ENCODE results near the gene ALG9.
"Not testable (repeated sequence)": the region's sequence is repeated elsewhere in the genome, so short reads cannot be mapped to it uniquely, and the experiment has no call there.

Gene ALG9

GRCh38 chr11:111870886-111871692 is at the start of gene ALG9:
Gene ALG9, minus strand, starts transcription at chr11:111871581. Its CDS starts 99 bp downstream, at chr11:111871482.
- peak; percentile 91 for DNase-seq

GRCh38 chr11:111920908-111921307 is 49.5 kb upstream of the ALG9 start:
- DNase-seq = no peak

DNA sequence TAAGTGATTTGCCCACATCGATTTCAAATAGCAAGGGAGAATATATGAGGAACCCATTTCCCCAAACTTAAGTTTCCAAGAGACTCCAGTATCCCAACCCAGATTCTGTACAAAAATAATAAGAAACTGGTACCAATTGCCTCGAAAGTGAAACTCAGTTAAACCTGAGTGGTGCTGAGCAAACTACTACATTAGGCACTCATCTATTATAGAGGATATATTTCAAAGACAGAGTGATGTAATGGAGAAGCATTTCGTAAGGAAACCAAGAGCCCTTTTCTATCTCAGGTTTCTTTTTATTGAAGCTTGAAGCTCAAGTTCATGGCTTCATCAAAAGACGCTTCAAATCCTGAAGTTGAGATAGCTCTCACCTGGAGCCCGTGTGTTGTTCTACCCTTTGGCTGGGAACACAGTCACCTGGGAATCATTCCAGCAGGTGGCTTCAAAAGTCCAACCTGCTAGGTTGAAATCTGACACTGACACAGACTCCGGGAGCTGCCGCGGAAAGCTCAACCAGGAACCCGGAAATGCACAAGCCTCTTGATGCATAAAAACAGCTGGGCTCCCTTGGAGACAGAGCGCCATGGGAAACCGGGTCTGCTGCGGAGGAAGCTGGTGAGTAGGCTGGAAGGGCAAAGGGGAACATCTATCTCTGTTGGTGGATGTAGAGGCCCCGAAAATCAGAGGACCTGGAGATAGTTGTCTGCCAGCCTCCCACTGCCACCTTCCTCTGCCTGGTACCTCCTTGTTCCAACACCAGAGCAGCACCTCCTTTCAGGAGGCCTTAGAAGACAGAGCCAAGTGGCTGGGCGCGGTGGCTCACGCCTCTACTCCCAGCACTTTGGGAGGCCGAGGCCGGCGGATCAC is 47.2 kb upstream of the ALG9 start, which contains the start of gene C11orf52:
TSS of gene C11orf52 (plus strand) at position 524 of the 867 bp plus-strand sequence. CDS start at position 584, 60 bp downstream.
- DNase-seq = no peak

DNA sequence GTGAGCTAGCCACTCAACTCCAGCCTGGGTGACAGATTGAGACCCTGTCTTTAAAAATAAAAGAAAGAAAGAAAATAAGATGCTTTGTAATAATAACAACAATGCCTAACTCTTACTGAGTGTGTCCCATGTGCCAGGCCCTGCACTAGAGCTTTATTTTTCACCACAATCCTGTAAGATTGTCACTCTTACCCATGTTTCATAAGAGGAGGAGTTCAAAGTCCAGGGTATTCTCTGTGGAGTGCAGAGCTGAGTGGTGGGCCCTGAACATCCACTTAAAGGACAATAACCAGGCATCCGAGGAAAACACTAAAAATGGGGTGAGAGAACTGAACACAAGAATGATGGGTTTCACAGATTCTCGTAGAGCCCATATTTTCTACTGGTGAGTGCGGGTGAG is 46.4 kb upstream of the ALG9 start:
- no peak for DNase-seq

DNA sequence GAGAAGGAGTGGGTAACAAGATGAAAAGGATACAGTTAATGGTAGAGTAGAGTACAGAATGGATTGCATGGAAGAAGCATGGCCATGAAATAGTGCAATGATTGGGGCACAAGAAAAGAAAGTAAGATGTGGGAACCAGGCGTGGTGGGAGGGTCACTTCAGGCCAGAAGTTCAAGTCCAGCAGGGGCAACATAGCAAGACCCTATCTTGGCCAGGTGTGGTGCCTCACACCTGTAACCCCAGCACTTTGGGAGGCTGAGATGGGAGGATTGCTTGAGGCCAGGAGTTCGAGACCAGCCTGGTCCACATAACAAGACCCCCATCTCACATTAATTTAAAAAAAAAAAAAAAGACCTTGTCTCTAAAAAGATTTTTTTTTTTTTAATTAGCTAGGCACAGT is 45.9 kb upstream of the ALG9 start:
- no peak for DNase-seq

DNA sequence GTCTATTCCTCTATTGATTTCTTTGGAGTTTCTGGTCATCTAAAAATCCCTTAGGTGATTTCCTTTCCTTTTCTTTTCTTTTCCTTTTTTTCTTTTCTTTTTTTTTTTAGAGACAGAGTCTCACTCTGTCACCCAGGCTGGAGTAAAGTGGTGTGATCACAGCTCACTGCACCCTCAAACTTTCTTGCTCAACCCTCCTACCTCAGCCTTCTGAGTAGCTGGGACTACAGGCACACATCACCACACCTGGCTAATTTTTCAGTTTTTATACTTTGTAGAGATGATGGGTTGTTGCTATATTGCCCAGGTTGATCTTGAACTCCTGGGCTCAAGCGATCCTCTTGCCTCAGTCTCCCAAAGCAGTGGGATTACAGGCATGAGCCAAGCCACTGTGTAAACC is 45.4 kb upstream of the ALG9 start:
- no peak for DNase-seq

GRCh38 chr11:111913997-111914396 is 42.6 kb upstream of the ALG9 start:
- DNase-seq = no peak

GRCh38 chr11:111913031-111913861 is 41.9 kb upstream of the ALG9 start:
- no peak for DNase-seq

- no peak for DNase-seq
Measured at GRCh38 chr11:111912535-111912934, 41.2 kb upstream of the ALG9 start, which contains the start of gene HSPB2. Gene HSPB2, plus strand, starts transcription at chr11:111912734. Its CDS starts 96 bp downstream, at chr11:111912830.

DNA sequence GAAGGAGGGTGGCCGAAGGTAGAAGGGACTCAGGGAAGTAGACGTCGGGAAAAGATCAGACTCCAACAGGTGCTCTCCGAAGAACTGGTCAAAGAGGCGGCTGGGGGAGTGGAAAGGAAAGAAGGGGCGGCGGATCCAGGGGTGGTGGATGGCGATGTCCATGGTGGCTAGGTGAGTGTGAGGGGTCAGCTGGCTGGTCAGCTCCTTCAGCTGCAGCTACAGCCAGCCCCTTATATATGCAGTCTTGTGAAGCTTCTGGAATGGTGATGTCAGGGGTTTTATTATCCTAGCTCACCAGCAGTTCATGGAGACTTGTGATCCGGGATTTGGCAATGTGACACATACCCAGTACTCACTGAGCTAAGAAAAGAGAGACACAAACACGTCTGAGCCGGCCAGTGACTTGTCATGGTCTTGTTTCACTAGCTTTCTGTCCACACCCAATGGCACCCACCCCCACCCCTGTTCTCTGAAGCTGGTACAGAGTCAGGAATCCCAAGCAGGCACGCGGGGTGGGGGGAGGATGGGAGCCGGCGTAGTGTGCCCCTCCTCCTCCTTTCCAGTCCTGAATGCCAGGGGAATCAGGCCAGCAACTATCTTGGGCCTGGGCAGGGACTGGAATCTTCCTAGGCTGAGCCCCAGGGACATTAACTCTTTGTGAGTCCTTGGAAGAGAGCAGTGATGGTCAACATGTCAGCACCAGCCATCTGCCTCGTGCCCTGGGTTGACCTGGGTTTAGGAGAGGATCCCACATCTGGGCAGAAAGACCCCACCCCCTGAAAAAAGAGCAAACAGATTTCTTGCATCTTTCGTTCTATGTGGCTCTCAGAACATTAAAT is 40.4 kb upstream of the ALG9 start, which contains the start of gene CRYAB:
TSS of gene CRYAB (minus strand) at position 208 of the 839 bp plus-strand sequence. CDS start at position 162, 46 bp downstream.
- DNase-seq = no peak

- no peak for DNase-seq
Measured at GRCh38 chr11:111910676-111911562, 39.5 kb upstream of the ALG9 start.

DNA sequence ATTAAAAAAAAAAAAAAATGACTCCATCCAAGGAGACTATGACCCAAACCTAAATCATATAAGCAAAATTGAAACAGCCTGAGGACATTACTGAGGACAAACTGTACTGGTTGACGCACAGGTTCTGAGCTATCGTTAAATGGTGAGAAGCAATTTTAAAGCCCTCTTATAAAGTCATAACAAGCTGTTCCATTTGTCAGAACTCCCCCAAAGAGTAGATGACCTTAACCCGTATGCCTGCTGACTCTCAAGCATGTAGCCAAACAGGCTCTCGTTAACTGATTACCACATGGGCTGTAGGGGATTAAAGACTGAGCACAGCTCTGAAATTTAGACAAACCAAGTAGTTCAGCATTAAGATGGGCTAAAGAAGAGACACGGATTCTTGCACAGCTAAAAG is 38.0 kb upstream of the ALG9 start:
- DNase-seq = no peak

- DNase-seq = no peak
Measured at GRCh38 chr11:111908639-111909305, 37.4 kb upstream of the ALG9 start.

GRCh38 chr11:111906680-111907079 is 35.3 kb upstream of the ALG9 start:
- DNase-seq = no peak

GRCh38 chr11:111905411-111905810 is 34.0 kb upstream of the ALG9 start:
- DNase-seq = no peak

- no peak for DNase-seq
Measured at GRCh38 chr11:111886844-111887243, 15.5 kb upstream of the ALG9 start.

DNA sequence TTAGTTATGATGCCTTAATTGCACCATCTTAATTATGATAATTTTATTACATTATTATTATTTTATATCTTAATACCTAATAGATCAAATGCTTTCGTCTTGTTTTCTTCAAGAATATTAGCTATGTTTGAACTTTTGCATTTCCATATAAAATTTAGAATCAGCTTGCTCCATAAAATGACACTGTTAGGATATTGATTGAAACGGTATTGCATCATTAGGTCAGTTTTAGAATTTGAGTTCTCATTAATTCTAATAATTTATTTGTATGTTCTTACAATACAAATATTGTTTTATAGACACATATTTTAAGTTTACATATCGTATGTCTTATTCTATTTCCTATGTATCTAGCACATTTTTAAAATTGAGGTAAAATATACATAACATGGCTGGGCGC is 14.7 kb upstream of the ALG9 start:
- DNase-seq = no peak

DNA sequence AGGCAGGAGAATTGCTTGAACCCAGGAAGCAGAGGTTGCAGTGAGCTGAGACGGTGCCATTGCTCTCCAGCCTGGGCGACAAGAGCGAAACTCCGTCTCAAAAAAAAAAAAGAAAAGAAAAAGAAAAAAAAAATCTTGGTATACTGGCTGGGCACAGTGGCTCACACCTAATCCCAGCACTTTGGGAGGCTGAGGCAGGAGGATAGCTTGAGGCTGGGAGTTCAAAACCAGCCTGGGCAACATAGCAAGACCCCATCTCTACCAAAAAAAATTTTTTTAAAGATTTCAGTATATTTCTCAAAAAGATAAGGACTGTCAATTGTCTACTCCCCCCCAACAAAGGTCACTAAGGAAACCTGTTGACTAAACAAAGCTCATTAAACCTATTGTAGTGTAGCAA is 13.7 kb upstream of the ALG9 start:
- DNase-seq = not testable (repeated sequence)

DNA sequence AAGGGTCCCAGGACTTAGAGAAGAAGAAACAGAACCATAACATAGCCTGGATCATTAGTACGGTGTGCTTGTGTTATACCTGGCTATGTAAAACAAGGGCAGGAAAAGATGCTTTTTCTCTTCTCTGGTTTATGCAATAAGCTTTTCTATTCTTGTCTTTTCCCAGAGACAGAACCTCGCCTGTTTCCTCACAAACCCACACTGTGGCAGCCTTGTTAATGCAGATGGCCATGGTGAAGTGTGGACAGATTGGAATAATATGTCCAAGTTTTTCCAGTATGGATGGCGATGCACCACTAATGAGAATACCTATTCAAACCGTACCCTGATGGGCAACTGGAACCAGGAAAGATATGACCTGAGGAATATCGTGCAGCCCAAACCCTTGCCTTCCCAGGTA is 10.8 kb upstream of the ALG9 start:
- DNase-seq = no peak

- no peak for DNase-seq
Measured at GRCh38 chr11:111879637-111879960, 8.2 kb upstream of the ALG9 start.

Data from activated CD4-positive, alpha-beta T cell treated with anti-CD3 and anti-CD28 coated beads, Interleukin-2, Interleukin-6, amounts not matched to agents 100 ng/mL and 50 ng/mL, durations not matched to agents 16 hours and 8 hours (primary cell).